ENCODE results near the gene TMA7B.
"Not testable (repeated sequence)": the region's sequence is repeated elsewhere in the genome, so short reads cannot be mapped to it uniquely, and the experiment has no call there.

TMA7B gene

DNA sequence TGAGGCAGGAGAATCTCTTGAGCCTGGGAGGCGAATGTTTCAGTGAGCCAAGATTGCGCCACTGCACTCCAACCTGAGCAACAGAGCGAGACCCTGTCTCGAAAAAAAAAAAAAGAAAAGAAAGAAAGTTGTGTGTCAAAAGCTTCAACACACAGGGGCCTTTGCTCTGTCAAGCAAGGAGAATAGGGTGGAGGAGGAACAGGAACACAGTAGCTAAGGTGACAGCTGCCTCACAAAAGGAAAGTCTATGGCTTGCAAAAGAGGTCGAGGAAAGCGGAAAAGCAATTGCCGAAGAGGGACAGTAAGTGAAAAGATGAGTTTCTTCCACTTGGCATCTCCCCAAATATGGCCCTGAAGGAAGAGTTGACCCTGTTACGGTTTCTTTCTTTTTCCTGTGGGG is 26.5 kb upstream of the TMA7B start:
- no peak for DNase-seq

DNA sequence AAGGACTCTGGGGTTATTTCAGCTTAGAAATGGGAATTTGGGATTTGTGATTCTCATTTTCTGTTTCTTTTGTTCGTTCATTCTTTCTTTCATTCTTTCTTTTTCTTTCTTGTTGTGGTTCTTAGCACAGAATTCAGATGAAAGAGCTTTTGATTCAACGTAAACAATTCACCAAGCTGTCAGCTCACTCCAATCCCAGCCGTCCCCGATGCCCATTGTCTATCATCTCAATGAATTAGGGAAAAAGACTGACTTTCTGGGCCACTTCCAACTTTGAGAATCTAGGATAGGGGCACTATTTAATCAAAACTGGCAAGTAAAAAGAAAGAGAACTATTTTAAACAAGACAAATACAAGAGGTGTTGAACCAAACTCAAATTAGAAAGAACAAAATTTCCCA is 25.1 kb upstream of the TMA7B start:
- DNase-seq = no peak

DNA sequence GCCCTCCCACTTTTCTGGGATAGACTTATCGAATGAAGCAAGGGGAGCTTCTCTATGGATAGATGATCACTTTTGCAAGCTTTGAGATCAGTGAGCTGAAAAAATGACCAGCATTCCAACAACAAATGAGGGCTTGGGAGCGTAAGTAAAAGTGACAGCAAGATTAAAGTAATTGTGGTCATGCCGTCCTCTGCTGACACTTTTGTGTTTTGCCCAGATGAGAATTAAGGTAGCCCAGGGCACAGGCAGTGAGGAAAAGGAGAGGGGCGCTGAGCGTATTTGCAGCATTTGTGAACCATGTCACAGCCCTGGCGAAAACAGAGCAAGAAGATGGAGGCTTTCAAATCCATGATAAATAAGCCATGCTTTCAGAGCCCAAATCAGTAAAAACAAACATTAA is 24.6 kb upstream of the TMA7B start:
- DNase-seq = no peak

DNA sequence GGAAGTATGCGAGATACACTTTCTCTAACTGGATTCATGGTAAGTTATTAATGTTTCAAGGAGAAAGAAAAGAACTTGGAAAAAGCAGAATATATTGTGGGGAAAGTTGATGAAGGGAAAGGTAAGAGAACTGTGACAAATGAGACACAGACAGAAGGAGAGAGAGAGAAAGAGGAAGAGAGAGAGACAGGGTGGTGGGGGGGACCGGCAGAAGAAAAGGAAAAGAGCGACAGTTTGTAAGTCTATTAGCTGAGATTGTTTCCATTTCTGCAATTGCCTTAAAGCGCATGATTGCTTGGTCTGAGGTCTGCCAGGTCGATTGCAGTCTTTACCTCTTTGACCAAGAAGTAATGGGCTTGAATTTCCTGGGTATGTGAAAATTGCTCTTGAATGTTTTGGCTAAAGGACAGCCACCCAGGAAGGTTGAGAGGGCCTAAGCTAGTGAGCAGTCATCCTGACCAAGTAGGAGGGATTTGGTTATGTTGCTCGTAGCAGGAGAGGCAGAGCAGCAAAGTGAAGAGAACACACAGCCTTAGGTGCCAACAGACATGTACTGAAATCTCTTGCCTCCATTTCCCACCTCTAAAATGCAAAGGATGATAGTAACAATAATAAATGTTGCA is 23.6 kb upstream of the TMA7B start:
- DNase-seq = no peak

DNA sequence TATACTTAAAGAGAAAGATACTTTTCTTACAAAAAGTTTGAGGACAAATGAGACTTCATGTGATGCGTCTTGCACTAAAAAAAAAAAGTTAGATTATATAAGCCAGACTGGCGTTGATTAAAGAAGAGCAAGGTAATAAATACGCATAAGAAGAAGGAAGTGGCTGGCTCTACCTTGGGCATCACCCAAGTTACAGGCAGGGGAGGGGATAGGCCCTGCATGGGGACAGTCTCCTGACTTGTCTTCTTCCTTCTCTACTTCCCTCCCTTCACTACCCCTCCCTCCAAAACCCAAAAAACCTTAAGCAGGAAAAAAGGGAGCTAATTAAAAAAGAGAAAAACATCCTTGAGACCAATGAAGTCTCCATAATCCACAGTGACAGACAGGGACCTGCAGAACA is 22.3 kb upstream of the TMA7B start:
- no peak for DNase-seq

DNA sequence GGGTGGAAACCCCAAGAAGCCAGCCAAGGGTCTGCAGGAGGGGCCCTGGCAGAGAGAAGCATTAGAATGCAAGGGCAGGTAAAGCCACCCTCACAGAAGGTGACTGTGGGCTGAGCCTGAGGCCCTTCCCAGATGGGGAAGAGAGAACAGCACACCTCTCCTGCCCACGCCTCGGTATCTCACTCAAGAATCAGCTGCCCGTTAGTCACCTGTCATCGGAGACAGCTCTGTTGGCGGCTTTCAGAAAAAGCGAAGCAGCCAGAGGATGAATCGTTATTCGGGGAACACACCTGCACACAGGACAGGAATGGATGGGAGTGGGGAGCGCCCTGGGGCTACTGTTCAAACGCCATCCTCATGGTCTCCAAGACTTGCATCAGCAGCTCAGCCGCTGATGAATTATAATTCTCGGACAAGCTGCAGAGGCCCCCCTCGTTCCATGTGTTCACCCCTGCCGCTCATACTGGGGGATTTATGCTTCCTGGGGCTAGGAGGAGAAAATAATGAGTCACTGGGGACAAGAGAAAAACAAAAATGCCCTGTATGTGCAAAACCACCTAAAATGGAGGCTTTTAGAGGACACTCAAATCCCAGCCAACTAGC is 21.6 kb upstream of the TMA7B start:
- no peak for DNase-seq

DNA sequence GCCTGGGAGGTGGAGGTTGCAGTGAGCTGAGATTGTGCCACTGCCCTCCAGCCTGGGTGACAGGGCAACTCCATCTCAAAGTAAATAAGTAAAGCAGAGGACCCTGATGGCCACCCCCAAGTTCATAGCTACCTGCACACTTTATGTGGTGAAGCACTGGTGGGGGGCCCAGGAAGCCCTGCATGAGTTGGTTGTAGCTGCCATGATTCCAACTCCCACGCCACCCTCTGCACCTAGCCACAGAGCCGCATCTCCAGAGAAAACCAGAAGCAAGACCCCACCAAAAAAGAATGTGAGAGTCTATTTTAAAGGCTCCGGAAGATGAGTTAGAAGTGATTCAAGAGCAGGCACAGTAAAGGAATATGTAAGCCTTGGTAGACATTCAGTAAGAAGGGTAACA is 20.4 kb upstream of the TMA7B start:
- no peak for DNase-seq

DNA sequence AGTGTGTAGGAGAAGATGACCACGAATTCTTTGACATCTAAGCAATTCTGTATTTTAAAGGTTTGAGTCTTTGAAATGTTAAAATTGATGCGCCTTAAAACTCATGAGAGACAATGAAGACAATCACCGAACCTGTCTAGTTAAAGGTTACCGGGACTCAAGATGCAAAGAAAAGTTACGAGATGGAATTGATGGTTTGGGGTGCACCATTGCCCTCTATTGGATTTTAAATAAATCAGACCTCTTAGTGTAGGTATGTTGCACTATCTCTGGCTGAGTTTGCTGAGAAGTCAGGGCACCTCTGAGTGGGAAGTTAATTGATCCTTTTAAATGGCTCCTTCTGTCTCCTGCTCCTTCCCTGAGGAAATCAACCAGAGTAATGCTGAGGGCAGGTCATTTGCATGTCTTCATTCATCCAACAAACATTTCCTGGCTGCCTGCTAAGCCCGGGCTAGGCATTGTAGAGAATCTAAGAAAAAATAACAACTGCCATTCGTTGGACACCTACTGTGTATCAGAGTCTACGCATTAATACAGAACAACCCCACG is 19.4 kb upstream of the TMA7B start:
- no peak for DNase-seq

DNA sequence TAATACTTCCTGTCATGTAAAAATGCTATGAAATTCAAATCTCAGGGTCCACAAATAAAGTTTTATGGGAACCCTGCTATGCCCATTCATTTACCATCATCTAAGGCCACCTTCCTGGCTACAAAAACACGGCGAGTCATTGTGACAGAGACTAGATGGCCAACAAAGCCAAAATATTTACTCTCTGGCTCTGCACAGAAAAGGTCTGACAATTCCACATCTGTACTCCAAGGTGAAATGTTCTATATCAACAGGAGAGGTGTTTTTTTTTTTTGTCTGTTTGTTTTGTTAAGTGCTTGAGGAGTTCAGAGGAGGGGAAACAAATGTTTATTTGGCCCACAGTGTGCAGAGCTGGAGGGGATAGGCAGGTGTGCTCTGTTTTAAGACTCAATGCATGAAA is 18.6 kb upstream of the TMA7B start:
- no peak for DNase-seq

DNA sequence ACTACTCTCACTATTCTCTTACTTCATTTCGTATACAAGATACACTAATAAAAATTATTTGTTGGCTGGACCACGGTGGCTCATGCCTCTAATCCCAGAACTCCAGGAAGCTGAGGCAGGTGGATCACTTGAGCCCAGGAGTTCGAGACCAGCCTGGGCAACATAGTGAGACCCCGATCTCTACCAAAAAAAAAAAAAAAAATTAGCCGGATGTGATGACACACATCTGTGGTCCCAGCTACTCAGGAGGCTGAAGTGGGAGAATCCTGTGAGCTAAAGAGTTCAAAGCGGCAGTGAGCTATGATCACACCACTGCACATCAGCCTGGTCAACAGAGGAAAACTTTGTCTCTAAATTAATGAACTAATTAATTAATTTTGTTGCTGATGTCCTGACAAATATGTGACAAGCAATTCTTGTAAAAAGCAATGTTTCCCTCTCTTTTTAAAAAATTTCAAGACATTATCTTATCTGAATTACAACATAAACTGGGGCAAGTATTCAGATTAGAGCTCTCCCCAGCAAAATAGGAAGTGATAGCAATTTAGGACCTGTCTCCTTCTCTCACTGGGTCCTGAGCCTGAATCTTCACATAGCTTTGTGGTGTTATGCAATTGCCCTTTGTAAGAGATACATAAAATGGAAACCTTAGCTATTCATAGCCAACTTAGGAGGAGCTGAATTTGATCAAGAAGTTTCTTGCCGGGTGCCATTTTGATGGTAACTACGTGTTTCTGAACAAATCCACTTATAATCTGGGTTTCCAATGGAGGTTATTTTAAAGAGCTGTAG is 17.6 kb upstream of the TMA7B start:
- DNase-seq = no peak

DNA sequence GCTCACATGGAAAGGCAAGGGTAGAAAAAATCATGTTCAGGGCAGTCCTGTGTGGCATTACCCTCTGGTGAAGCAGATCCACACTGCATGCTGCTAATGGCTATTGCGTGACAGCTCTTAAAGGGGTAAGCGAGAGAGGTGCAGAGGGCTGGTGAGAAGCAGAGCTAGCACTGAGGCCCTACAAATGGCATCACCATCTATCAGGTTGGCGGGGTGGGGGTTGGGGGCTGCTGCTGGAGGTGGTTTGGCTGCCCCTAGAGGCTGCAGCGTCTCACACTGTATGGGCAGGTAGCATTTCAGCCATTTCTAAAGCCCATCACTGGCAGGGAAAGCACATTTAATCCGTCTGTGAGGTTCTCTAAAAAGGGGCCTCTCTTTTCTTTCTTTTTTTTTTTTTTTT is 16.9 kb upstream of the TMA7B start:
- no peak for DNase-seq

DNA sequence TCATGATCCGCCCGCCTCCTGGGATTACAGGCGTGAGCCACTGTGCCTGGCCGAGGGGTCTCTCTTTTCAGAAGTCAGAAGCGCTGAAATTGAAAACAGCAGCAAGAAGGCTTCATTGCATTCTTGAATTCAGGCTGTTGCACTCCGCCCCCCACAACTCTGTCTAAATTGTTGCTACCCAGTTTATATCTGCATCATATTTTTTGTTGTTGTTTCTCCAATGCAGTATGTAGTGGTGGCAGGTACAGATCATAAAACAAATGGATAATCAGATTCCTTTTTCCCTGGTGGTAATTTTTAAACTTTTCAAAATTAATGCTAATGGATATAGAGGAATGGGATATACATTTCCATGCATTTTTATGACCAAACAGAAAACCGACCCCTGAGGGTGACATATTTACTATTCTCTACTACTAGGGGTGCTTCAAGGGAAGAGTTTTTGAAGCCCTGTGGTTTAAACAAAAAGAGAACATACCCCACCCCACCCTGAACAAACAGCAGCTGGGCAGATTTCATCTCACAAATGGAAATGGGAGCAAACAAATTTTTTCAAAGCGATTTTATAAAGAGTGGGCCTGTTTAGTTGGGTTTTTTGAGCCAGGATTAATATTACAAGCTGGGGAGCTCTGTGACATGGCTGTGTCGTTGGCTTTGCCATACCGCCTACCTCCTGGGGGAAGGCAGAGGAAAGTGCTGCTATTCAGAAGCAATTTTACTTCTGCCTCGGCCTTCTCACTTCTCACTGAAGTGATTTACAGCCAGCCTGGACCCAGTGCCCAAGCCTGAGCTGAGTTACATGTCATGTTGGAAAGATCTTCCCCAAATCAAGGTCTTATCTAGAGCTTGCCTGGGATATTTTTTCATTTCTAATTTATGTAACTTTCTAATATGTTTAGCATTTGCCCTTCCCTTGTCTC is 16.0 kb upstream of the TMA7B start:
- DNase-seq = no peak

DNA sequence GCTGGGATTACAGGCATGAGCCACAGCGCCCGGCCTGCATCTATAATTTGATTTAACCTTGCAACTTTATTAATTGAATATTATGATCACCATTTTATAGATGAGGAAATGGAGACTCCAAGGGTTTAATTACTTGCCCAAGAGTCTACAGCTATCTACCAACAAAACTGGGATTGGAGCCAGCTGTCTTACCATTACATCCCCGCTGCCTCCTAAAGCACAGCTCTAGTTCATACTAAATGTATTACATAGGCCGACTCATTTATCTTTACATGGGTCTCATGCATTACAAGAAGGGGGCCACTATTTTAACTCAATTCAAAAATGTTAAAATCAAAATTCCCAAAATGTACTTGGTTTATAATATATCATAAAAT is 14.1 kb upstream of the TMA7B start:
- no peak for DNase-seq

DNA sequence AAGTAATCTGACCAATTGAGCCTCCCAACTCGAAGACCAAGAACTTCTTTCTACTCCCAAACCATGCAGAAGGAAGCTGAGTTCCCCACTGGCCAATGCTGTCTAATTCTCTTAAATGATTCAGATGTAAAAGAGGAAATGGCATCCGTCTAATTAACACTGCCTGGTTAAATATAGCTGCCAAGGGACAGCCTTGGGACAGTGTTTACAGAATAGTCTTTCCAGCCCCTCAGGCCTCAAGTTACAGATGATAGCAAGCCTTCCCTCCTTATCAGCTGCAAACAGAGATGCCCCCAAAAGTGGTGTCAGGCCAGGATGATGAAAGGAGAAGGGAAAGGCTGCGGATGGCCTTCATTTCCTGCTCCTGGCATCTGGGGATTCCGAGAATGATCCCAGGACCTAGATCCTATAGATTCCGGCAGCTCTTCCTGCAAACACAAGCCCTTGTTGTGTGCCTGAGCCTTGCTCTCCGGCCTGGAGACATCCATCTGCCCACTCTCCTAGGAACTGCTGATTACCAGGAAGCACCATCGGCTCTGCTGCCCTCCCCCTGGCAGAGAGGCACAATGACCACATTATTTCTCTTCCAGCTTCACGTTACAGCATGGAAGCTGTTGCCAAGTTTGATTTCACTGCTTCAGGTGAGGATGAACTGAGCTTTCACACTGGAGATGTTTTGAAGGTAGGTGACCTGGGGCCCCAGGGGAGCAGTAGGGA is 13.5 kb upstream of the TMA7B start:
- DNase-seq = no peak

DNA sequence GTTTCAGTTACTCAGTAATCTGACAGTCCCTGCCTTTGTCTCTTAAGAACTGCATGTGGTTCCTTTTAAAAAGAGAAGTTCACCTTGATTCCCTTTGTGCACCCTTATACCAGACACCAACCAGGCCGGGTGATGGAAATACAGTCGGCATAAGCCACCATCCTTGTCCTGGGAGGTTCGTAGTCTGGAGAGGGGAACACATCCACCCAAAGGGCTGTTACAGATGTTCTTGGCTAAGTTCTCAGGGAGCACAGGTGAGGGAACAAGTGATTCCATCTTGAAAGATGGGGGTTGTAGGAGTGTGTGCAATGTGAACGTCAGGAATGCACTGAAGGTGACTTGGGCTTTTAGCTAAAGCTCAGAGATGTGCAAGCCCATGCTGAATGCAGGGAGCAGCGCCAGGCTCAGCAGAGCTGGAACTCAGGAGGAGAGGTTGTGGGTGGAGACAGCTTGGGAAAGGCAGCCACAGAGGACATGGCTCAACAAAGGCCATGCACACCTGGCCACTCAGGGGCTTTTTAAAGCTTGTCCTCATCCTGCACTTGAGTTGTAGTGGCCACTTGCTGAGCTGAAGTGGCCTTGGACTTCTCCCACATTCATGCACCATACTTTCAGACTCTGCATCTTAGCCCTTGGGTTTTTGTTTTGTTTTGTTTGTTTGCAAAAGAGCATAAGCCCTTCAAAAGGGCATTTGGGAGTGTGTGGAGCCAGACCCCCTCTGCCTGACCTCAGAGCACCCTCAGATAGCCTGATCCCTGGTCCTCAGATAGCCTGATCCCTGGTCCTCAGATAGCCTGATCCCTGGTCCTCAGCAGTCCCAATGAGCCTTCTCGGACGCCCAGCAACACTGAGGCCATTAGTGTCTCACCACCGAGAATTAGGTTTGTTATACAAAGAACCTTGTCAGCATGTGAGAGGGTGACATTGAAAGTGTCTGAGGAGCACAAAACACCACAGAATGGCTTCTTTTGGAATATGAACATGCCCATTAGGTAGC is 12.7 kb upstream of the TMA7B start:
- DNase-seq = no peak

DNA sequence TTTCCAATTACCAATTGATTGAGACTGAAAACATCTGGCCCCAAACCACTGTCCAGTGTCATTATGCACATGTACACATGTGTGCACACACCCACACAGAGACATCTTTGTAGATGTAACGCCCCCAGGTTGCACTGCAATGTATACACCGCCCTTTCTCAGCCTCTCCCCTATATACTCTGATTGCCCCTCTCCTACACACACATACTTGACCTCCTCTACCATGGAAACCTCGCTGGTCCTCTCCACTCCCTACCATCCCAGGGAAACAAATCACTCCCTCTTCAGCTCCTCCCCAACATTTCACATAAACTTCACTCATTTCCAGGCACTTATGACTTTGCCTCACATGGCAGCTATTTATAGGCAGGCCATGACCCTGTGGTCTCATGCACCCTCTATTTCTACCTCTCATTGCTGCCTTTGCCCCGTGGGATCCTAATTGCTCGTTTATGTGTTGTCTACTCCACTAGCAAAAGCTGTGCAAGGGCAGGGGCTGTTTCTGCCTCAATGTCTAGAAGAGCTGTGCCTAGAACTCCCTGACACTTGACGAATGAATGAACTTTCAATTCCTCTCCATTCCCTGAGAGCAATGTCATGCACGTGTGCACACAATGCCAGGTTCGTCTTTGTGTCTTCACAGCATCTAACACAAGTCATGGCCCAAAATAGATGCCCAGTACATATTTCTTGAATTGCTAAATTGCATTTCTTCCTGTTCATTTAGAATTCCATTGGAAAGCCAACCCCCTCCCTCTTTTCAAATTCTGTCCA is 10.0 kb upstream of the TMA7B start:
- no peak for DNase-seq

DNA sequence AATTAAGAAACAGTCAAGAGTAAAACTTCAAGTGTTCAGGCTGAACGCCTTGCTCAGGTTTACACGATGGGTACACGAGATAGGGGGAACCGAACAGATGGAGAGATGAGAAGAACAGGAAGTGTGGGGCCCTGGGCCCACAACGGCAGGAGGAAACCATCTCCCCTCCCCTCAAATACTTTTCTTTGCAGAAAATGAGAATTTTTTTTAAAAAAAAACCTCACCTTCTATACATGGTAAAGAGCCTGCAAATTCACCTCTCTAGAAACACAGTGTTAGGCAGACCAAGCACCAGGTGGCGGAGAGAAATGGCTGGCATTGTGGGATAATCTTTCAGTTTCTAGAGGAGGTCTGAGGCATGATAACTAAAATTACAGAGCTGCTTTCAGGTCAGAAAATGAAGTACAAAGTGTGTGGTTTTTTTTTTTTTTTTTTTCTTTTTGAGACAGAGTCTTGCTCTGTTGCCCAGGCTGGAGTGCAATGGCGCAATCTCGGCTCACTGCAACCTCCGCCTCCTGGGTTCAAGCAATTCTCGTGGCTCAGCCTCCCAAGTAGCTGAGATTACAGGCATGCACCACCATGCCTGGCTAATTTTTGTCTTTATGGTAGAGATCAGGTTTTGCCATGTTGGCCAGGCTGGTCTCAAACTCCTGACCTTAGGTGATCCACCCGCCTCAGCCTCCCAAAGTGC is 8.4 kb upstream of the TMA7B start:
- not testable (repeated sequence) for DNase-seq

DNA sequence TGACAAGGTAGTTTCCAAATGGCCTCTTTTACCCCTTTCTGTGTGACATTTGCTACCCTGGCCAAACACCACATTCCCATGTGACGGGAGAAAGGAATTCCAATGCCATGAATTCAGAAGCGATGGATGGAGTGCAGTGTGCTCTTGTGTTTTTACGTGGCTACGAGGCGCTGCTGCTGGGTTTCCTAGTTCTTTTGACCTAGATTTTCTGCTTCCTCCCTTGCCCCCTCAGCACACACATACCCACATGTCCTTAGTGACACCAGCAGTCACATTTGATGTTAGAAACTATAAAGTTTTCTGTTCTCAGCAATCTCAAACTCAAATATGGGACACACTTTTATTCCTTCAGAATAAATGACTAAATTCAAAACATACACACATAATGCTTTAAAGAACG is 7.8 kb upstream of the TMA7B start:
- no peak for DNase-seq

DNA sequence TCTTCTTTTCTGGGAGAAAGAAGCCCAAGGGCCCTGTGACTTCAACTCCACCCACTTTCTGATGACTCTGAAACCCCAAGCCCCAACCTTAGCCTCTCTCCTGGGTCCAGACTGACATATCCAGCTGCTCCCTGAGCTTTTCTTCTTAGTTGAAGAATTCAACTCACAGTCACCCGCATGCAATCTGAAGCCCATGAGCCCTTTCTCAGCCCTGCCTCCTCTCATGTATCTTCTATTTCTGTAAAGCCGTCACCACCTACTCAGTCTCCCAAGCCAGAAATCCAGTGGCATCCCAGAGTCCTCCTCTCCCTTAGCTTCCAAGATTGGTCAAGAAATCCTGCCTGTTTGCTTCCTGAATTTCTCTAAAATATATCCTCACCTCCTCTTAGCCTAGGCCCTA is 7.1 kb upstream of the TMA7B start:
- no peak for DNase-seq

DNA sequence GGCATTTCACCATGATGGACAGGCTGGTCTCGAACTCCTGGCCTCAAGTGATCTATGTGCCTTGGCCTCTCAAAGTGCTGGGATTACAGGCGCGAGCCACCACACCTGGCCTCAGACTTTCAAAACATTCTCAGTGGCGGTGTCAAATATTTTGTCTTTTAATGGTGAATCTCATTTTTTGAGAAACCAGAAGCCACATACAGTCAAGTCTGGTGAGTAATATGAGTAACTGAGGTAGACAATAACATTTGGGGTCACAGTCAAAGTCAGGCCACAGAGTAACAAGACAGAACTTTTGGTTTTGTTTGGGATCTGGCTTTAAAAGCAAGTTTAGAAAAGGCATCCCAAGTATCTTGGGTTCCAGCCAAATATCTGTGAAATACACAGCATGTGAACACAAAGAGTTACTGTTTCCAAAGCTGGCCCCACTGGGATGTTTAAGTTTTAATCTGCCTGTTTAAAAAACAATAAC is 5.6 kb upstream of the TMA7B start:
- peak; percentile 77 for DNase-seq
